Erythroblast (primary cell): ENCODE measurements around the gene GOLGA5.

Experiments used
- GATA1 ChIP-seq: IDR thresholded peaks from 2 replicates; pipeline ENCODE4 v1.6.1; 2011; ENCODE audit warnings: low read depth, mild to moderate bottlenecking, control low read depth, low read length, moderate library complexity
- POLR2A ChIP-seq: IDR thresholded peaks from 2 replicates; pipeline ENCODE4 v1.6.1; 2011; ENCODE audit warnings: mild to moderate bottlenecking, low read length

DNA sequence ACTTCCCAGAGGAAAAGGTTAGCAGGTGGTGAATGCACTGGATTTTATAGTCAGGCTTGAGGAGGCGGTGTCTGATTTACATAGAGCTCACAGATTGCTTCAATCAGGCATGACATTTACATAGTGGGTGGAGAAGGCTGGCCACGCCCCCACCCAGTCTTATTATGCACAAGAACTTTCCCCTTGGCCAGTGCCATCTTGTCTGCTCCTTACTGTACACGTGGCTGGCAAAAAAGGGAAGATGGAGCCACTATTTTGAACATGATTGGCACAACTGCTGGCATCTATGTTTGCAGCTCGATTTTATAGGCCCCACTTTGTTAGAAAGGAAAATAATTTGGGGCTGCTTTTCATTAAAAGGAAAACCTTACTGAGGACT is 34.8 kb upstream of the GOLGA5 start:
- no peak for TF ChIP-seq POLR2A
- no peak for TF ChIP-seq GATA1
